ENCODE results near the gene NOS3. TPM values are rescaled to one million over a fixed set of nuclear protein-coding genes. Genes with fewer than 3 reads are reported as not detected.
A peak's percentile ranks its signal among the peaks of the same experiment; 100 is the strongest.

NOS3 gene
- total RNA-seq, 1 donor from 2014 or later, result 7.0 TPM

- peak; percentile 76 for DNase-seq
These were observed 26.2 kb upstream of the NOS3 start for GRCh38 chr7:150964593-150965111.

DNA sequence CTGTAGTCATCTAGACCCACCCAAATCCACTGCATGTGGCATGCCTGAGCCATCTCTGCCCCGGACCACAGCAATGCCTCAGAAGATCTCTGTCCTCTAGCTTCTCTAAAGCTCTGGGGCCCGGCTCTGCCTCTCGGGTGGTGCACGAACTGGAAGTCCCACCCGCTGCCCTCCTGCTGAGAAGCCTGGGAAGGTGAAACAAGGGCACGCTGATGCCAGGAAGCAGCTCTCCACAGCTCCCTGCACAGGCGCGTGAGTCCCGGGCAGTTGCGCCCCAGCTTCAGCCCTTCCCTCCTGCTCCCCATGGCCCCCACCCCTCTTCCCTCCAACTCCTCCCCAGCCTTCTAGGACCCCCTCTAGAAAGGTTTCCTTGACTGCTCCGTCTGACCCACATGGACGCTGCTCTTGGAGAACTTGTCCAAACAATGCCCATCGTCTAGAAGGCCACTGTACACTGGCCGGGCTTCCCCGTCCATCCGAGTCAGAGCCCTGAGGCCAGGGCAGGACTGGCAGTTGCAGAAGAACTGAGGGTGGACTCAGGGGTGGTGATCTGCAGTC lies 25.5 kb upstream of the NOS3 start:
- DNase-seq, result no peak

DNA sequence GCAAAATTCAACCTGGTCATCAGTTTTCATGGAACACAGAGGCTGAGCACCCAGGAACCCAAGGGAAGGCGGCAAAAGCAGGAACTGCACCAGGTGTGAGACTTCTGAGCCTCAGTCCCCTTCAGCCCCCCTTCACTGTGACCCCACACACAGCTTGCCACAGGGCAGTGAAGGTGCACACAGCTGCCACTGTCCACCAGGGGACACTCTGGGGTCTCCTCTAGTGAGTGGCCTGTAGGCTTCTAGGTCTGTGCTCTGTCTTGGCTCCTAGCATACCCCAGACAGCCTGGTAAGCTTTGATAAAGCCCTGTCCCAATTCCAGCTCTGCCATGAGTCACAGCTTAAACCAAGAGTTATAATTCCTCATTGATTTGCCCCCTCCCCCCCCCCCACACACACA lies 24.8 kb upstream of the NOS3 start:
- no peak for DNase-seq

- no peak for DNase-seq
These were observed 23.5 kb upstream of the NOS3 start for GRCh38 chr7:150967349-150967748.

DNA sequence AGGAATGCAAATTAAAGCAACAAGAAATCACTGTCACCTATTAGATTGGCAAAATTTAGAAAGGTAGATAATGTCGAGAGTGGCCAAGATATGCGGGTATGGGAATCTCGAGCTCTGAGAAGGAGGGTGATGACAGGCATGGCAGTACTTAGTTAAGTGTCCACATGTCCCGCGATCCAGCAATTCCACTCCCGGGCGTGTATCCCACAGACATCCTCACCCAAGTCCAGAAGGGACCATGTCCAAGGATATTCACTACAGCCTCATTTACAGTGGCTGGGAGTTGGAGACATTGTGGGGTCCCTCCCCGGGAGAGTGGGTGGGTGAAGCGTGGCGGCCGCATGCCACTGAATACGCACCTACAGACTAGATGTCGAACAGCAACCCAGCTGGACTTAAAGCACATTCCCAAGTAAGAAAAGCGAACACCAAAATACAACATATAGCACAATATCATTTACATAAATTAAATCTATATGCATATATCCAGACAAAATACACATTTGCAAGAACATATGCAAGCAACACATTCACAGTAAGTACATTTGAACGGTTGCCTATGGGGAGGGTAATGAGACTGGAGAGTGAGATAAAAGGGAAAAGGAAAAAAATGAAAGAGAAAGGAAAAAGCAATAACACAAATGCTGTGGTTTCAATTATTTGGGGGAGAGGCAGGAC lies 22.6 kb upstream of the NOS3 start:
- no peak for DNase-seq

GRCh38 chr7:150968734-150969372 lies 22.0 kb upstream of the NOS3 start:
- DNase-seq, result peak; percentile 82

DNA sequence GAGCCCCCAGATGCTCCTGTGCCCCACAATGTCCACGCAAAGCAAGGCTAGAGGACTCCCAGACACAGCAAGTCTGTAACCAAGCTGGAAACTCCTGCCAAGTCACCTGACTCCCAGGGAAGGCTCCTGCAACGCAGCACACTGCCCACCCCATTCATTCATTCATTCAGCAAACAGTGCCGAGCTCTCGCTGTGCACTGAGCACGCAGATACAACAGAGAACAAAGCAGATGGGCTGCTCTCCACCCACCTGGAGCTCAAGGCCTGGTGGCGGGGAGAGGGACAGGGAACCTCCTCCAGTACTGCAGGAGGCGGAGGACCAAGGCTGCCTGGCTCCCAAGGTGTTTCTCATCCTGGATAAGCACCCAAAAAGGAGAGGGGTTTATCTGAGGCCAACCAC lies 21.3 kb upstream of the NOS3 start:
- no peak for DNase-seq

DNA sequence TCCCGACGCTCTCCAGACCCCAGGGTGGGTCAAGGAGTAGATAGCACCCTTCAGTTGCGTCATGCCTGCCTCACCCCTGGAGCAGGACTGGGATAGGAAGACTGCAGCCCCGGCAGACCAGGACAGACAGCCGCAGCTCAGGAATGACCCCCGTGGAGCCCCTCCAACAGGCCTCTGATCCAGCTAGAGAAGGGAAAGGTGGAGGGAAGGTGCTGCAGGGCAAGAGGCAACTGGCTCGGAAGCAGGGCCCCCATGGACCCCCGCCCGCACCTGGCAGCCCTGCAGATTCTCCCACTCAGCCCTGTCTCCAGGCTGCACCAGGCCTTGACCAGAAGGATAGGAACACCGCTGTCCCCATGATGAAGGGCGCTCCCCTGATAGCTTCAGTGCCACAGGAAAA lies 20.4 kb upstream of the NOS3 start:
- DNase-seq, result no peak

- DNase-seq, result peak; percentile 87
These were observed 19.4 kb upstream of the NOS3 start for GRCh38 chr7:150971242-150972022.

DNA sequence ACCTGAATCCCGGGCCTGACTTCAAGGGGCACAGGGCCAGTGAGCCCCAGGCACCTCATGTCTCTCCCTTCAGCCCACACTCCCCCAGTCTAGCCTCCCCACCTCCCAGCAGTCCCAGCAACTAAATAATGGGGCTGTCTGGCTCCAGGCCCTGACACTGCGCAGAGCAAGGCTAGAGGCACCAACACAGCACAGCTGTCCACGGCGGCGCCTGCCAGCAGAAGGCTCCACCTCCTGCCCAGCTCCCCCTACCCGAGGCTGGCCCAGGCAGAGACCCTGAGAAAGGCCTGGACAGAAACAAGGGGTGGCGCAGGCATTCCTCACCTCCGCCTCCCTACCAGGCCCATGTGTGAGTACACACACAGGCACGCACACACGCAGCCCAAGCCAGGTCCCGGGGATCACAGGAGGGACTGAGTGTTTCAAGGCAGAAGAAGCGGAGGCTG lies 18.8 kb upstream of the NOS3 start:
- peak; percentile 93 for DNase-seq

- DNase-seq, result no peak
These were observed 18.1 kb upstream of the NOS3 start for GRCh38 chr7:150972741-150973140.

DNA sequence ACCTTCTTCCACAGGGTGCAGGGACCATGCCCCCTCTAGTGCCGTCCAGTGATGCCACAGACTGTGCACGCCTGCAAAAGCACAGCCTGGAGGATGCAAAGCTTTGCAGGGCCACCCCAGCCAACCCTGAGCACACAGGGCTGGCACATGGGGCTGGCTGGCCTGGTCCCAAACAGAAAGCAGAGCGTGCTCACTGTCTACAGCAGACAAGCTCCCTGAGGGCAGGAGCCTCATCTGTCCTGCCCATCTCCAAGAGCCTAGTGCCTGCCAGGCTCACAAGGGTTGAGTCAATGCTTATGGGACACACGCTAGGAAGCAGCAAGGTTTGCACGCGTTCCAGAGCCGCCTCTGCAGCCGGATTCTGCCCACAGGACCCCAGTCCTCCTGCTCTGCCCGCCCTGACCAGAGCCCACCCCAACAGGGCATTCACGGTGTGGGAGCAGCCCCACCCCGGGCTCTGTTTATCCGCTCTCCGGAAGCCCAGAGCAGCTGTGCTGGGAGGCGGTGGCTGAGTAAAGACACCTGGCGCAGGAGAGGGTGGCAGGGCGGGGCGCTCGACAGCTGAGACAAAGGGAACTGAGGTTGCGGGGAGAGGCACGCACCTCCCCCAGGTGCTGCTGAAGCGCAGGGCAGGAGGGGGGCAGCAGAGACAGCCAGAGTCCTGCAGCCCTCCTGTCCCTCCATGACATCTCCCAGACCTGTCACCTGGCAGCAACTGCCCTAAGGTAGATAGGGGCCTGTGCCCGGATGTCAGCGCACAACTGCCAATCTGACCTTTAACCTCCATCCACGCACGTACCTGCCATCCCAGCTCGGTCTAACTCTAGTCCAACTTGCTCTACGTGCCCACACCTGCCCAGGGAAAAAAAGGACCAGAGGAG lies 17.0 kb upstream of the NOS3 start:
- peak; percentile 67 for DNase-seq

- DNase-seq, result peak; percentile 71
These were observed 16.1 kb upstream of the NOS3 start for GRCh38 chr7:150974468-150975391.

GRCh38 chr7:150975536-150976319 lies 15.1 kb upstream of the NOS3 start:
- DNase-seq, result no peak

- no peak for DNase-seq
These were observed 14.1 kb upstream of the NOS3 start for GRCh38 chr7:150976529-150977381.

DNA sequence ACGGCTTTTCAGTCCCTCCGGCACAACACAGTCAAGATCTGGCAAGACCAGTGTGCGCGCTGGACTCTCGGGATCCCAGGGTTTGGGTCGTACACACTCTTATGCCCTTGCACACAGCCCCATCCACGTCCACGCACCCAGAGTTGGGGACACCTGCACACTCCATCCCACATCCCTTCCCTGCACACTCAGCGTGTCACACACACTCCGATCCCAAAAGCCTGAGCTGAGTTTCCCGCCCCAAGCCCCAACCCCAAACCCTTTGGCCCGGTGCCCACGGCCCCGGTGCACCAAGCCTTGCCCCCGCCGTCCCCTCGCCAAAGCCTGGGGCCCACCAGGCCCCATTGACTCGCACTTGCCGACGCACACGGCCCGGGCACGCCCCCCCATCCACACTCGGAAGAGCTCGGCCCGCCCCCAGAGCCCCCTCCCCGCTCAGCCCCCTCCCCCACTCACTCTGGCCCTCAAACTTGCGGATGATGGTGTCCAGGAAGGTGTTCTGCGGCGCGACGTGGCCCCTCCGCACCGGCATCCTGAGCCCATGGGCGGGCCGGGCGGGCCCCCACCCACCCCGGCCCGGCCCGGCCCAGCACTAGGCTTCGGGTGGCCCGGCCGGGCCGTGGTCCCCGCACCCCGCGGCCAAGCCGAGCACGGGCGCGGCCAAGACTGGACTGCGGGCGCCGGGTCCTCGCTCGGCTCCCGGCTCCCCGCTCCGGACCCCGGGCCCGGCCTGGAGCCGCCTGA lies 13.3 kb upstream of the NOS3 start:
- no peak for DNase-seq

- DNase-seq, result peak; percentile 91
These were observed 12.6 kb upstream of the NOS3 start, which contains the start of gene KCNH2 for GRCh38 chr7:150978126-150978789. Gene KCNH2, minus strand, starts transcription at chr7:150978321. Its CDS starts 408 bp downstream, at chr7:150977913.
